Nephron (organoid): ENCODE measurements around the gene HMSD.

Experiments
- H3K27ac Mint-ChIP-seq, 3 experiments: 2 replicates each; pipeline ENCODE4 v1.8.0; 2020; ENCODE audit warnings: mixed read lengths in 3 of 3, mild to moderate bottlenecking in 2 of 3, moderate library complexity in 1 of 3
- H3K27me3 Mint-ChIP-seq: 2 replicates; pipeline ENCODE4 v1.8.0; 2021; ENCODE audit warnings: low read depth, mild to moderate bottlenecking, moderate library complexity, mixed read lengths
- H3K36me3 Mint-ChIP-seq: 2 replicates; pipeline ENCODE4 v1.8.0; 2020; ENCODE audit warnings: low read depth, mixed read lengths
- H3K4me1 Mint-ChIP-seq: 2 replicates; pipeline ENCODE4 v1.8.0; 2020; ENCODE audit warnings: mixed read lengths
- H3K4me3 Mint-ChIP-seq, 3 experiments: 2 replicates each; pipeline ENCODE4 v1.8.0; 2020; ENCODE audit warnings: mild to moderate bottlenecking in 3 of 3, mixed read lengths in 3 of 3, moderate library complexity in 2 of 3
- H3K9me3 Mint-ChIP-seq: 2 replicates; pipeline ENCODE4 v1.8.0; 2020; ENCODE audit warnings: mixed read lengths
- CTCF ChIP-seq, 3 experiments: fragments of 200-600 bp; sonication (generic); IDR thresholded peaks; one replicate each; pipeline ENCODE4 v1.5.0; 2021; ENCODE audit warnings: antibody characterized with exemption in 3 of 3; ENCODE audit not compliant: unreplicated experiment in 3 of 3

The HMSD gene

DNA sequence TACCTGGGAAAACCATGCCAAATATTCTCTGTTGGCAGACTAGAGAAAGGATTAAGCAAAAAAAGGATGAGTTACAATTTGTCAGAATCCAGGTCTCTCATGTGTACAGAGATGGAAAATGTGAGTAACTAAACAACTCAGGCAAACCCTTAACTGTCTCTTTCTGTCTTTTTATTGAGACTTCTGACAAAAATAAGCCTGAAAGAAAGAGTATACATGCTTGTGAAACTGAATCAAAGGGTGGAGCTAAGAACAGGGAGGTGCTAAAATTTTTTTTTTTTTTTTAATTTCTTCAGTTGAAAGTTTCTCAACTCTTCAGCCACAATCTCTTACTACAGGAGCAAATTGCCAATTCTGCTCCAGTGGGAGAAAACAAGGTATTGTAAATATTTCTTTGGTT lies 41.4 kb upstream of the HMSD start, which contains the start of gene SERPINB10:
TSS of gene SERPINB10 (plus strand) at position 295 of the 400 bp plus-strand sequence. CDS start 7,553 bp downstream, outside the sequence.
- no peaks in the 10 kb centered on the region for H3K4me1 Mint-ChIP-seq
- H3K27me3 Mint-ChIP-seq: no peaks in the 10 kb centered on the region
- no peak within 1 kb of the TSS for H3K4me3 Mint-ChIP-seq
- H3K27ac Mint-ChIP-seq: no peak within 1 kb of the TSS
- no peaks in the 10 kb centered on the region for H3K9me3 Mint-ChIP-seq
- no peaks in the 10 kb centered on the region for H3K36me3 Mint-ChIP-seq
- TF ChIP-seq CTCF (IDR thresholded peaks at IDR 0.05; ENCODE audit: unreplicated experiment in 3 of 3): no peak

DNA sequence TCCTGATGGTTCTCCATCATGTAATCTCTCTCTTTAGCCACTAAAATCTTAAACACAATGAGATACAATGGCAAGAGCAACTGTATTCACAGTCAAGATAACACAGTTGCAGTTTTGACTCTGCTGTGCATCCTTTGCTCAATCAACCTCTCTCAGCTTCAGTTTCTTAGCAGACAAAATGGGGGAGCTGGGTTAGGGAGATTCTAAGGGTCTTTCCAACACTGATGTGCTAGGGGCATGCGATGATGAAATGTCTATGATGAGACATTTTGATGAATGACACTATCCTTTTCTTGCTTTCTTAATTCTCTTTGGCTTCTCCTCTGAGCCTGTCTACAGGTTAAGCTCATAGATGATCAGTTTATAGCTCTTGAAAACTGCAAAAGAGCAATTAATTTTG lies 40.2 kb upstream of the HMSD start:
- Mint-ChIP-seq H3K27ac (no peak overlapping the region), H3K4me1 (no peaks in the 10 kb centered on the region), H3K4me3 (no peak overlapping the region), H3K9me3 (no peaks in the 10 kb centered on the region), H3K27me3 (no peaks in the 10 kb centered on the region), H3K36me3 (no peaks in the 10 kb centered on the region)
- no peak for TF ChIP-seq CTCF (IDR thresholded peaks at IDR 0.05; ENCODE audit: unreplicated experiment in 3 of 3)

- no peaks in the 10 kb centered on the region for H3K36me3 Mint-ChIP-seq
- no peaks in the 10 kb centered on the region for H3K9me3 Mint-ChIP-seq
- H3K27ac Mint-ChIP-seq: no peak overlapping the region
- no peaks in the 10 kb centered on the region for H3K4me1 Mint-ChIP-seq
- no peak for TF ChIP-seq CTCF (IDR thresholded peaks at IDR 0.05; ENCODE audit: unreplicated experiment in 3 of 3)
- no peaks in the 10 kb centered on the region for H3K27me3 Mint-ChIP-seq
- no peak overlapping the region for H3K4me3 Mint-ChIP-seq
Measured at GRCh38 chr18:63909870-63910269, 39.2 kb upstream of the HMSD start.

- Mint-ChIP-seq H3K4me1 (no peaks in the 10 kb centered on the region), H3K36me3 (no peaks in the 10 kb centered on the region), H3K27ac (no peak overlapping the region), H3K9me3 (no peaks in the 10 kb centered on the region), H3K27me3 (no peaks in the 10 kb centered on the region), H3K4me3 (no peak overlapping the region)
- no peak for TF ChIP-seq CTCF (IDR thresholded peaks at IDR 0.05; ENCODE audit: unreplicated experiment in 3 of 3)
Measured at GRCh38 chr18:63917817-63918216, 31.3 kb upstream of the HMSD start.

GRCh38 chr18:63922049-63922448 lies 27.1 kb upstream of the HMSD start:
- Mint-ChIP-seq H3K4me3 (no peak overlapping the region), H3K9me3 (no peaks in the 10 kb centered on the region), H3K27me3 (no peaks in the 10 kb centered on the region), H3K36me3 (no peaks in the 10 kb centered on the region), H3K4me1 (no peaks in the 10 kb centered on the region), H3K27ac (no peak overlapping the region)
- TF ChIP-seq CTCF (IDR thresholded peaks at IDR 0.05; ENCODE audit: unreplicated experiment in 3 of 3): no peak

GRCh38 chr18:63924551-63924950 lies 24.6 kb upstream of the HMSD start:
- Mint-ChIP-seq H3K27ac (no peak overlapping the region), H3K27me3 (no peaks in the 10 kb centered on the region), H3K36me3 (no peaks in the 10 kb centered on the region), H3K4me1 (no peaks in the 10 kb centered on the region), H3K9me3 (no peaks in the 10 kb centered on the region), H3K4me3 (no peak overlapping the region)
- no peak for TF ChIP-seq CTCF (IDR thresholded peaks at IDR 0.05; ENCODE audit: unreplicated experiment in 3 of 3)
